Suppressor macrophage treated with lipopolysaccharide for 4 hours (primary cell): ENCODE results near the gene CAT.

Experiments
- DNase-seq: peaks from one replicate; pipeline ENCODE4 v3.0.0-alpha.2; 2020

The CAT gene

DNA sequence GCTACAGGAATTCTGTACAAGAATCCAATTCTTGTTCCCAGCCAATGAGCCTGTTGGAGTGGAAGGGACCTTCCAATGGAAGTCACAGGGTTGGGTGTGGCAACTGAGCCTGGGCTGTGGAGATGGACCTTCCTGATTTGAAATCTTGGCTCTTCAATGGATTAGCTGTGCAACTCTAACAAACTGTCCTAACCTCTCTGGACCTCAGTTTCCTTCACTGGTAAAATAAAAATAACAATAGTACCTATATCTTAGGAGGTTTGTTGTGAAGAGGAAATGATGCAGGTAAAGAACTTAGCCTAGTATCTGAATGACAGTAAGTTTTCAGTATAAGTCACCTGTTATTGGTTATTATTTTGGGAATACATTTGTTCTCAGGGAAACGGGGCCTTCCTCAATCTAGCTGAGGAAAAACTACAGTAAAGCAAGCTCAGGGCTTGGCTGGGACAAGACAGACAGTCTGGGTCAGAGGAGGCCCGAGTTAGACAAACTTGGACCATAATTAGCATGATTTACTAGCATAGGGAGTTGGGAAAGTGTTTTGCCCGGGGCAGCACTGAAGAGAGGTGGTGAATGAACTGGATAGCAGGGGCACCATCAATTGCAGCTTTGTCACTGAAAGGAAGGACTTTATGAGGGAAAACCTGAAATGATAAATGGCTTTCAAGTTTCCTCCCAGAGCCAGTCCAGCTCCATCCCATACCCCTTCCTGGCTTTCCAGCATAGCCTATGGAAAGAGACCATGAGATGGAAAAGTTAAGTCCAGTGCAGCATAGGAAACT, 61.2 kb downstream of the CAT start:
- DNase-seq = no peak

DNA sequence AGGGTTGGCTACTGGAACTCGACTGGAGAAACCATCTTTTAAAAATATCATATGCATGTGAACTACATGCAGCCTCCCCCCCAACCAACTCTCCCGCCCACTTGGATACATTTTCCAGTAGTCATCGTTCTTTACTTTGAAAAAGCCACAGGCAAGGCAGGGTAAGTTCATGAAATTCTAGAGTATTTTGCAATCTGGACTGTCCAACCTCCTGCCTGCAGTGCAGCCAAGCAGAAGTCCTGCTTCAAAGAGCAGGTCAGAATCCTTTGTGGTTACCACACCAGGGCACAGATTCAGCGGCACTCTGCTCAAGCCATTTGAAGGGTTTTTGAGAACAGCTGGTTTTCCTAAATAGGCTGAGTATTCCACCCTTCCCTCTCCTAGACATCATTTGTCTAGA, 62.8 kb downstream of the CAT start:
- DNase-seq = peak; percentile 58

- DNase-seq = no peak
These were observed 63.2 kb downstream of the CAT start for GRCh38 chr11:34501949-34502348.

GRCh38 chr11:34502949-34503348, 64.2 kb downstream of the CAT start:
- DNase-seq = peak; percentile 40

DNA sequence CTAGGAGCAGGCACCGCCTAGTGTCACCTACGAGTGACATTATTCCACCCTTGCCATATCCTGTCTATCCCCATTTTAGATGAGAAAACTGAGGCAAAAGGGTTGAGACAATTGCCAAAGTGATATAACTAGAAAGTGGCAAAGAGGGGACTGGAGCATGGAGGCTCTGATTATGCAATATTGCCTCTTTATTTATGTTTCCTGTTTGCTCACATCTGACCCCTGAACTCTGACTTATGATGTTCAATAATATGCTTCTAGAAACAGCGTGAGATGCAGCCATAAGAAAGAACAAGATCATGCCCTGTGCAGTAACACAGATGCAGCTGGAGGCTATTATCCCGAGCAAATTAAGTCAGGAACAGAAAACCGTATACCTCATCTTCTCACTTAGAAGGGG, 67.1 kb downstream of the CAT start:
- DNase-seq = no peak

DNA sequence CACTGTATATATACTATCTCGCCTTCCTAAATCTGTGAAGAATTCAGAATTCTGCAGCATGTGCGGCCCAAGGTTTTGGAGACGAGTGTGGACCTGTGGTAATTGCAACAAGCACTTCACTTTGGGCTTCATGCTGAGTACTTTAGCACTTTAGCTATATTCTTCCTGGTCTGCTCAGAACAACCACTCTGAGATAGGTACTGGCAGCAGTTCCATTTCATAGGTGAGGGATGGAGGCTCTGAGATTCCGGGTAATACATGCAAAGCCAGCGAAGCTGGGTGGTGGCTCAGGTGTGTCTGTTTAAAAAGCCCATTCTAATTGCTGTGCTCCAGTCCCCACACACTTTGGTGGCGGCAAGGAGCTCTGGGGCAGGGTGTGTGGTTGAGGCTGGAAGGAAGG, 68.4 kb downstream of the CAT start:
- no peak for DNase-seq

GRCh38 chr11:34507610-34508009, 68.9 kb downstream of the CAT start:
- DNase-seq = no peak

DNA sequence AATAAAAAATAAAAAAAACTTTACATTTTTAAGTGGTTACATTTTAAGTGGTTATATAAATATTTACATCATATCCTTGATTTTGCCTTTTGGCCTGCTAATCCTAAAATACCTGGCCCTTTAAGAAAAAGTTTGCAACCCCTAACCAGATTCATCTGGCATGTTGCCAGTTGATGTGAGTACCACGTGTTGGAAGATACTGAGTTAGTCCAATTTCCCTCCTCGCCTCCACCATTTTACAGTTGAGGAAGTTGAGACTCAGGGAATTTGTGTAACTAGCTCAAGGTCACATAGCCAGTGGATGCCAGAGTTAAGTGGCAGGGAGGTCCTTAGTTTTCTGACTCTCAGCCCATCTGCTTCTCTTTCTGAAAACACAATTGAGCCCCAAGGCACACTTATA, 69.8 kb downstream of the CAT start:
- DNase-seq = peak; percentile 64

GRCh38 chr11:34509336-34509876, 70.7 kb downstream of the CAT start:
- DNase-seq = peak; percentile 36

GRCh38 chr11:34510218-34510617, 71.5 kb downstream of the CAT start:
- DNase-seq = no peak

DNA sequence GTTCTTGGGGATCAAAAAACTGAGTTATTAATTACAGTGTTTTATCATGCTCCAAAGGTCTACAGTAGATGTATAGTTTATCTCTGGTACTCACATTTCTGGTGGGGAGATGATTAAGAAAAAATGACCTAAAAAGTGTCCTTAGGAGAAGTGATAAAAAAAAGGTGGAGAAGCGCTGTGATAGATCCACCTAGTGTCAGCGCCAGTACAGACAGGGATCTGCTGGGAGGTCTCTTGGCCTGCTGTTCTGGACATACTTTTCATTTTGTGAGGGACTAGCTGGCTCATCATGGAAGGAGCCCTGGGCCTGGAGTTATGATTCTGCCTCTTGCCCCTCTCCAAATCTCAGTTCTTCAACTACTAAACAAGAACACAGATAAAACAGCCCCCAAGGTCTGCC, 71.9 kb downstream of the CAT start:
- DNase-seq = no peak

- peak; percentile 71 for DNase-seq
These were observed 74.3 kb downstream of the CAT start for GRCh38 chr11:34512840-34513681.

- no peak for DNase-seq
These were observed 75.1 kb downstream of the CAT start, which contains the start of gene ELF5 for GRCh38 chr11:34513682-34514449. Gene ELF5, minus strand, starts transcription at chr11:34513794. Its CDS starts 8,045 bp downstream, at chr11:34505749.

GRCh38 chr11:34514597-34514996, 75.9 kb downstream of the CAT start:
- DNase-seq = no peak

DNA sequence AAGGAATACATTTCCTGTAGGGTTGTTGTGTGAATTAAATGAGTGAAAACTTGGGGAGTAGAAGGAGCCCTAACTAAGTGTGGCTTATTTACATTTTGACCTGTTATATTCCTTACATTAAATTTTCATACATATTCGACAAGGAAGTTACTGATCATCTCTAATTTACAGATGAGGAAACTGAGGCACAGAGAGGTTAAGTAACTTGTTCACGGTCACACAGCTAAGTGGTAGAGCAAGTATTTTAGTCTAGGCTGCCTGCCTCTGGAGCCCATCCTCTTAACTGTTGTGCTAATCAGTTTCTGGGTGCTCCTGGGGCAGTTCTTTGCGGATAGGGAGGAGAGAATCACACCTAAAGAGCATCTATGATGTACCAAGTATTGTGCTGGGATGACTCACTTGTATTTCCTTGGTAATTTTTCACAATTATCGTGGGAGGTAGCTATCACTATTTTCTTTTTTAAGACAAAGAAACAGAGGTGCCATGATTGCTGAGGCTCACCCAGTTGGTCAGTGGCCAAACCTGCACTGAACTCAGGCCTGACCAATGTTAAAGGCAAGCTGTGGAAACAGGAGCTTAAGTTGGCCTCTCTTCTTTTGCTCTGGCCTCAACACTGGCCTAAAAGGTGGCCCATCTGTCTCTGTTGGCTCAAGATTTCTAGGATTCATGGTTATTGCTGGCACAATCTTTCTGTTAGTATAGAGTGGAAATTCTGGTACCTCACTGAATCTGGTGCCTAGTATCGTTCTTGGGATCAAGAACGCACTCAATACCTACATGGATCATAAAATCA, 77.7 kb downstream of the CAT start:
- DNase-seq = no peak

DNA sequence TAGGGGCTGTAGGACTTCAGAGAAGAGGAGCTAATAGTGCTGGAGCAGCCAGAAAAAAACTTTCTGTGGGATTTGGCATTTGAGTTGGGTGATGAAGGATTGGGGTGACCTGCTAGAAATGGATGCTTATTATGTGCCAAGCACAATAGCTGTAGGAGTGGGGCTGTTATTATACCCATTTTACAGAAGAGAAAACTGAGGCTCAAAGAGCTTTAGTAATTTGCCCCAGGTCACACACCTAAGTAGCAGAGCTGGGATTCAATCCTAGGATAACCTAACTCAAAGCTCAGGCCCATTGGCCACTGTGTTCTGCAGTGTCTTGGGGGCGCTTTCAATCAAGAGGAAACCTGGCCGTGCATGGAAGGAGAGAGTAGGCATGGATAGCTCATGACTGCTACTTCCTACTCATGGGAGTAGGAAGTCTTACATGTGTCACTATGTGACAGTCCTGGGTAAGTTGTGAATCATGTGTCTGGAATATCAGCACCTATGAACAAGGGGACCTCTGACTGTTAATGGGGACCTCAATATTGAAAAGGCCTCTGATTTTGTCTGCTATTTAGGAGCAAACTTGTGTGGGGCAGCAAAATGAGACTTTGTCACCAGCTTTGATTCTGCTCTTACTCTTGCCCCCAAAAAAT, 81.0 kb downstream of the CAT start:
- no peak for DNase-seq

DNA sequence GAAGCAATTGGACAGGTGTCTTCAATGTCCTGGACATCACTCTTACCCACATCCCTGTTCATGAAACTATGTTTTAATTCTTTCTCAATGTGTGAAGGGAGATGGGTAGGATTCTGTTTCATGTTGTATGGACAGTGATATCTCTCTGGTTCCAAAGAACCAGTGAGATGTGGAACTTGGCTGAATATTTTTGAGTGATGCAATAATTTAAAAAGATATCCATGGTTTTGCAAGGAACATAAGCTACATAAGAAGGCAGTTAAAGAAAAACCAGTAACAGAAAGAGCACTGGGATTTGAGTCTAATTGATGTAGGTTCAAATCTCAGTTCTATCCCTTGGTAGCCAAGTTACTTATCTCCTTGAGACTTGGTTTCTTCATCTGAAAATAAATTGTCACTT, 82.5 kb downstream of the CAT start:
- DNase-seq = no peak
